B cell (primary cell): ENCODE results near the gene DDO. TPM values are rescaled to one million over a fixed set of nuclear protein-coding genes. Genes with fewer than 3 reads are reported as not detected.

Source experiments
- ATAC-seq: fragments of 200-7000 bp; cut with Tn5 transposase; one replicate; pipeline ENCODE4 v1.10.0; 2021; ENCODE audit warnings: low read depth, mild to moderate bottlenecking, moderate number of reproducible peaks, moderate library complexity
- CTCF ChIA-PET: fragments of 350-600 bp; sonication (Branson Sonifier 250); formaldehyde crosslinking; loops from one replicate; lab custom pipeline; 2021; ENCODE audit warnings: antibody characterized with exemption, inconsistent platforms; lab: Charles Lee
- POLR2A ChIA-PET: fragments of 350-600 bp; sonication (Branson Sonifier 250); formaldehyde crosslinking; loops from one replicate; lab custom pipeline; 2021; ENCODE audit warnings: antibody characterized with exemption; lab: Charles Lee
- DNase-seq: peaks from one replicate; pipeline ENCODE4 v3.0.0; 2013
- H2AFZ ChIP-seq: 2 replicates; pipeline ENCODE4 v1.6.1; 2012; ENCODE audit warnings: mild to moderate bottlenecking, low read depth, low read length; ENCODE audit not compliant: insufficient read depth, poor library complexity, severe bottlenecking
- H3K27ac ChIP-seq, 2 donors: 1 replicate in 1 of 2; 2 replicates in 1 of 2; pipeline ENCODE4 v1.5.1; 2012 to 2013; ENCODE audit warnings: low read length in 2 of 2, mild to moderate bottlenecking in 2 of 2, moderate library complexity in 1 of 2
- H3K27me3 ChIP-seq, 4 experiments: fragments of 200-600 bp in 1 of 4; sonication (generic) in 1 of 4; replicated peaks in 1 of 4; 1 replicate in 2 of 4; 2 replicates in 2 of 4; pipeline versions ENCODE4 v1.6.1 to v1.7.0; 2013 to 2016; ENCODE audit warnings: low read length in 3 of 4, mild to moderate bottlenecking in 2 of 4, mixed read lengths in 1 of 4, moderate library complexity in 1 of 4; ENCODE audit not compliant: insufficient read depth in 4 of 4, control insufficient read depth in 3 of 4; ENCODE audit errors: control extremely low read depth in 1 of 4
- H3K36me3 ChIP-seq, 2 experiments: replicated peaks in 1 of 2; 1 replicate in 1 of 2; 2 replicates in 1 of 2; pipeline versions ENCODE4 v1.6.1 to v1.7.1; 2013; ENCODE audit warnings: low read length in 1 of 2; ENCODE audit not compliant: insufficient read depth in 2 of 2, control insufficient read depth in 1 of 2; ENCODE audit errors: control extremely low read depth in 1 of 2, extremely low read depth in 1 of 2
- H3K4me1 ChIP-seq, 2 donors: fragments of 200-600 bp in 1 of 2; sonication (generic) in 1 of 2; 1 replicate in 1 of 2; 2 replicates in 1 of 2; pipeline versions ENCODE4 v1.5.1 to v1.6.1; 2013 to 2017; ENCODE audit warnings: low read length in 2 of 2; ENCODE audit not compliant: control insufficient read depth in 2 of 2, insufficient read depth in 2 of 2
- H3K4me2 ChIP-seq: replicated peaks from 2 replicates; pipeline ENCODE3; 2012; ENCODE audit warnings: mild to moderate bottlenecking, low read depth, low read length; ENCODE audit not compliant: poor library complexity, severe bottlenecking
- H3K4me3 ChIP-seq, 5 experiments: fragments of 200-600 bp in 1 of 5; sonication (generic) in 1 of 5; 1 replicate in 3 of 5; 2 replicates in 2 of 5; pipeline versions ENCODE4 v1.5.1 to v1.7.0; 2011 to 2016; ENCODE audit warnings: low read length in 4 of 5, mild to moderate bottlenecking in 4 of 5, low read depth in 2 of 5, control low read depth in 1 of 5, moderate library complexity in 1 of 5; ENCODE audit not compliant: insufficient read depth in 1 of 5; ENCODE audit errors: control extremely low read depth in 1 of 5, extremely low read depth in 1 of 5
- H3K79me2 ChIP-seq: fragments of 200-600 bp; sonication (generic); one replicate; pipeline ENCODE4 v1.6.0; 2016; ENCODE audit warnings: low read length; ENCODE audit not compliant: control insufficient read depth, insufficient read depth
- H3K9ac ChIP-seq: fragments of 200-600 bp; sonication (generic); 2 replicates; pipeline ENCODE4 v1.6.1; 2017; ENCODE audit warnings: mild to moderate bottlenecking, low read length, moderate library complexity
- H3K9me3 ChIP-seq, 3 donors: one replicate each; pipeline versions ENCODE4 v1.6.1 to v1.7.1; 2013; ENCODE audit warnings: low read length in 2 of 3; ENCODE audit not compliant: control insufficient read depth in 2 of 3, insufficient read depth in 1 of 3; ENCODE audit errors: control extremely low read depth in 1 of 3
- H4K20me1 ChIP-seq: 2 replicates; pipeline ENCODE4 v1.6.0; 2012; ENCODE audit warnings: mild to moderate bottlenecking, low read length; ENCODE audit not compliant: insufficient read depth, control insufficient read depth, poor library complexity, severe bottlenecking
- H3K27ac Mint-ChIP-seq: one replicate; pipeline ENCODE4 v1.8.0; 2021; ENCODE audit warnings: mixed read lengths
- H3K27me3 Mint-ChIP-seq: one replicate; pipeline ENCODE4 v1.8.0; 2021; ENCODE audit warnings: mixed read lengths
- H3K4me1 Mint-ChIP-seq: one replicate; pipeline ENCODE4 v1.8.0; 2021; ENCODE audit warnings: mixed read lengths
- H3K4me3 Mint-ChIP-seq: one replicate; pipeline ENCODE4 v1.8.0; 2021; ENCODE audit warnings: mixed read lengths
- H3K9me3 Mint-ChIP-seq: one replicate; pipeline ENCODE4 v1.8.0; 2022; ENCODE audit warnings: mixed read lengths; ENCODE audit not compliant: insufficient read depth
- EZH2 ChIP-seq: IDR thresholded peaks from 2 replicates; pipeline ENCODE4 v1.6.1; 2012; ENCODE audit warnings: borderline replicate concordance, low read depth, mild to moderate bottlenecking, moderate library complexity, low read length; ENCODE audit not compliant: insufficient read depth, poor library complexity, severe bottlenecking
- WGBS: methylation state at CpG from one replicate; pipeline ENCODE4 v1.1.5; 2013; ENCODE audit warnings: missing lambda C conversion rate; ENCODE audit not compliant: insufficient coverage; 5-methylcytosine and 5-hydroxymethylcytosine counted together
- intact Hi-C: fragments of 100-400 bp; cut with micrococcal nuclease; formaldehyde crosslinking; loops from one replicate; pipeline ENCODE4 v1.10.0; 2022
- polyA plus RNA-seq: library from polyadenylated mRNA; depleted of rRNA; stranded (reverse); fragments of >200 nt; gene quantifications from 2 replicates; pipeline ENCODE4 v1.2.3, GENCODE V29; 2012
- total RNA-seq, 2 donors: library from RNA; stranded (reverse); fragments of 120-200 nt in 1 of 2; gene quantifications; 1 replicate in 1 of 2; 2 replicates in 1 of 2; pipeline versions ENCODE4 v1.2.3 to v1.2.4, GENCODE V29; 2013 to 2022
- TF ChIP-seq, protein P1 (sequence below): fragments of 200-600 bp; IDR thresholded peaks from one replicate; pipeline ENCODE4 v1.8.0; 2022; ENCODE audit warnings: antibody characterized with exemption, mild to moderate bottlenecking

Gene DDO
- total and polyA plus RNA-seq, 2 donors (not counting 1 experiment from before 2014, with no cell fraction given), result not detected

GRCh38 chr6:110425816-110426215, 10.4 kb upstream of the DDO start:
- Histone ChIP-seq H4K20me1 (no peaks in the 10 kb centered on the region), H3K4me3 (no peak overlapping the region), H3K9ac (no peak overlapping the region), H3K79me2 (no peaks in the 10 kb centered on the region), H2AFZ (no peak overlapping the region), H3K9me3 (peaks cover 0 to 4% (median 2%) of the 10 kb centered on the region in 3 donors), H3K27ac (no peak overlapping the region), H3K4me1 (no peaks in the 10 kb centered on the region), H3K36me3 (no peaks in the 10 kb centered on the region), H3K4me2 (no peak overlapping the region), H3K27me3 (peaks cover 0 to 5% (median 2%) of the 10 kb centered on the region in 4 experiments)
- H3K9me3 Mint-ChIP-seq, result peaks cover 7% of the 10 kb centered on the region
- no peak overlapping the region for H3K4me3 Mint-ChIP-seq
- H3K4me1 Mint-ChIP-seq, result no peaks in the 10 kb centered on the region
- H3K27me3 Mint-ChIP-seq, result peaks cover 34% of the 10 kb centered on the region
- WGBS, result 91% methylated on average over 3 of the region's 5 CpGs
- H3K27ac Mint-ChIP-seq, result no peak overlapping the region
- CTCF ChIA-PET, result no interaction called here
- intact Hi-C loops, result no loop called here
- DNase-seq (no peak), ATAC-seq (no peak)
- no peak for TF ChIP-seq EZH2
- TF ChIP-seq, protein P1, sequence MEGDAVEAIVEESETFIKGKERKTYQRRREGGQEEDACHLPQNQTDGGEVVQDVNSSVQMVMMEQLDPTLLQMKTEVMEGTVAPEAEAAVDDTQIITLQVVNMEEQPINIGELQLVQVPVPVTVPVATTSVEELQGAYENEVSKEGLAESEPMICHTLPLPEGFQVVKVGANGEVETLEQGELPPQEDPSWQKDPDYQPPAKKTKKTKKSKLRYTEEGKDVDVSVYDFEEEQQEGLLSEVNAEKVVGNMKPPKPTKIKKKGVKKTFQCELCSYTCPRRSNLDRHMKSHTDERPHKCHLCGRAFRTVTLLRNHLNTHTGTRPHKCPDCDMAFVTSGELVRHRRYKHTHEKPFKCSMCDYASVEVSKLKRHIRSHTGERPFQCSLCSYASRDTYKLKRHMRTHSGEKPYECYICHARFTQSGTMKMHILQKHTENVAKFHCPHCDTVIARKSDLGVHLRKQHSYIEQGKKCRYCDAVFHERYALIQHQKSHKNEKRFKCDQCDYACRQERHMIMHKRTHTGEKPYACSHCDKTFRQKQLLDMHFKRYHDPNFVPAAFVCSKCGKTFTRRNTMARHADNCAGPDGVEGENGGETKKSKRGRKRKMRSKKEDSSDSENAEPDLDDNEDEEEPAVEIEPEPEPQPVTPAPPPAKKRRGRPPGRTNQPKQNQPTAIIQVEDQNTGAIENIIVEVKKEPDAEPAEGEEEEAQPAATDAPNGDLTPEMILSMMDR, result no peak
- POLR2A ChIA-PET, result no interaction called here

DNA sequence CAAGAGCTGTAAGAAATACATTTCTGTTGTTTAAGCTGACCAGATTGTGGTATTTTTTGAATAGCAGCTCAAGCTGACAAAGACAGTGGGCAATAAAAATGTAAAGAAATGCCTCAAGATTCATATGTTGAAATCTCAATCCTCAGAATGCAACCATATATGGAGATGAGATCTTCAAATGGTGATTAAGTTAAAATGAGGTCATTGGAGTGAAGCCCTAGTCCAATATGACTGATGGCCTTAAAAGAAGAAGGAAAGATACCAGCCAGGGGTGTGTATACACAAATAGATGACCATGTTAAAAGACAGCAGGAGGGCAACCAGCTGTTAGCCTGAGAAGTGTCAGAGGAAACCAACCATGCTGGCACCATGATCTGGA, 7.1 kb upstream of the DDO start:
- H3K4me1 Mint-ChIP-seq, result no peaks in the 10 kb centered on the region
- H3K27me3 Mint-ChIP-seq, result peaks cover 43% of the 10 kb centered on the region
- CTCF ChIA-PET, result no interaction called here

More for the DNA sequence above, 7.1 kb upstream of the DDO start:
- ATAC-seq, result no peak
- Histone ChIP-seq H3K79me2 (no peaks in the 10 kb centered on the region), H4K20me1 (no peaks in the 10 kb centered on the region), H3K9me3 (peaks cover 0 to 4% (median 2%) of the 10 kb centered on the region in 3 donors), H3K4me1 (no peaks in the 10 kb centered on the region), H3K4me2 (no peak overlapping the region), H3K4me3 (no peak overlapping the region), H3K27me3 (peaks cover 0 to 5% (median 2%) of the 10 kb centered on the region in 4 experiments), H2AFZ (no peak overlapping the region), H3K36me3 (no peaks in the 10 kb centered on the region), H3K27ac (no peak overlapping the region), H3K9ac (no peak overlapping the region)
- DNase-seq, result no peak
- H3K9me3 Mint-ChIP-seq, result peaks cover 7% of the 10 kb centered on the region
- no peak overlapping the region for H3K27ac Mint-ChIP-seq
- POLR2A ChIA-PET, result no interaction called here
- no peak overlapping the region for H3K4me3 Mint-ChIP-seq
- intact Hi-C loops, result no loop called here
- TF ChIP-seq, protein P1, result no peak
- no peak for TF ChIP-seq EZH2
